ENCODE data around the gene GPR35. TPM values are rescaled to one million over a fixed set of nuclear protein-coding genes. Genes with fewer than 3 reads are reported as not detected.
A peak's percentile ranks its signal among the peaks of the same experiment; 100 is the strongest.

Gene GPR35
- total and polyA plus RNA-seq, 2 of the 13 experiments (the other 11 are each of a cell fraction or from before 2014, with no cell fraction given): 27.1 to 44.2 TPM

DNA sequence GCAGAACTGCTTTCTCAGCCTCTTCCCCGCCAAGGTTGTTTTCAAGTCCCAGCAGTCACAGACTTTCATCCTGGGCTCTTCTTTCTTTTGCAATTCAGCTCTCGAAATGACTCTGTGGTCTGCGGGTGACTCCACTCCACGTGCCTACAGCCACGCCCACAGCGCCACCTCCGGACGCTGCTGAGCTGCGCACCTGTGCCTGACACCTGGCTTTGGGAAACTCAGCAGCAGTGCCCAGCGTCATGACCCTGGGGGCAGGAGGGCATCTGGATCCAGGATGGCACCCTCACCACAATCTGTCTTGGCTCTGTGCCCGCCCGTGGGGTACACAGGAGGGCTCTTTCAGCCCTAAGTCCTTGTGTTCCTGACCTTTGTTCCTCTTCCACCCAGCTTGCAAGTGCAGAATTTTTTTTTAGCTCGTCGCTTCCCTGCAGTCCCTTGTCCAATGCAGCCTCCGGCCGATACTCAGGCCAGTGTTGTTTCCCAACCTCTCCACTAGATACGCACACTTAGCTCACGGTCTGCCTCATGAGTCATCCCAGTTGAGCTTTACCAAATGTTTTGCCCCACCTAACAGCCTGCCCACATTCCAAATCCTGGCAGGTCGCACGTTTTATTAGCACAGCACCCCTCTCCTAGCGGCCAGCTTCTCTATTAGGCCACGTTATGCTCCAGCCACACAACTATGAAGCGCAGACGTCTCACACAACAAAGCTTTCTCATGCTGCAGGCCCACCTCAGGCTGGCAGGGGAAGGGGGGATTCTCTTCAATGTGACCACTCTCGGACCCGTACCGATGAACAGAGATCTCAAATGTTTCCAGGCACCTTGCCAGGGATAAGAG is 45.3 kb upstream of the GPR35 start (continued):
- TF ChIP-seq HMGA1 (CRISPR knock-in tag; conservative IDR thresholded peaks at IDR 0.05): no peak
- no peak for TF ChIP-seq SRSF4 (IDR thresholded peaks at IDR 0.05; ENCODE audit: low read depth, low read length, poor library complexity, severe bottlenecking)
- TF ChIP-seq, protein P1, sequence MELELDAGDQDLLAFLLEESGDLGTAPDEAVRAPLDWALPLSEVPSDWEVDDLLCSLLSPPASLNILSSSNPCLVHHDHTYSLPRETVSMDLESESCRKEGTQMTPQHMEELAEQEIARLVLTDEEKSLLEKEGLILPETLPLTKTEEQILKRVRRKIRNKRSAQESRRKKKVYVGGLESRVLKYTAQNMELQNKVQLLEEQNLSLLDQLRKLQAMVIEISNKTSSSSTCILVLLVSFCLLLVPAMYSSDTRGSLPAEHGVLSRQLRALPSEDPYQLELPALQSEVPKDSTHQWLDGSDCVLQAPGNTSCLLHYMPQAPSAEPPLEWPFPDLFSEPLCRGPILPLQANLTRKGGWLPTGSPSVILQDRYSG (CRISPR knock-in tag; IDR thresholded peaks at IDR 0.05): no peak; the same call in 1 of the 2 replicates
- TF ChIP-seq HNRNPH1 (optimal IDR thresholded peaks at IDR 0.05; ENCODE audit: low read depth, low read length): no peak
- 0 out of 2 replicates have a peak, but pooled peaks have one; percentile 66 for TF ChIP-seq KLF6 (CRISPR knock-in tag; IDR thresholded peaks at IDR 0.05)
- TF ChIP-seq HDAC2 (CRISPR knock-in tag; IDR thresholded peaks at IDR 0.05): peak; percentile 81
- TF ChIP-seq MEF2D (CRISPR knock-in tag; IDR thresholded peaks at IDR 0.05): peak; percentile 78; the same call in 1 of the 2 replicates
- 0 out of 2 replicates have a peak, but pooled peaks have one; percentile 47 for TF ChIP-seq ZNF614 (CRISPR knock-in tag; IDR thresholded peaks at IDR 0.05; ENCODE audit: borderline replicate concordance)
- peak; percentile 41; the same call in 1 of the 2 replicates for TF ChIP-seq ZNF292 (CRISPR knock-in tag; IDR thresholded peaks at IDR 0.05; ENCODE audit: borderline replicate concordance, low read depth)
- TF ChIP-seq, protein P2, sequence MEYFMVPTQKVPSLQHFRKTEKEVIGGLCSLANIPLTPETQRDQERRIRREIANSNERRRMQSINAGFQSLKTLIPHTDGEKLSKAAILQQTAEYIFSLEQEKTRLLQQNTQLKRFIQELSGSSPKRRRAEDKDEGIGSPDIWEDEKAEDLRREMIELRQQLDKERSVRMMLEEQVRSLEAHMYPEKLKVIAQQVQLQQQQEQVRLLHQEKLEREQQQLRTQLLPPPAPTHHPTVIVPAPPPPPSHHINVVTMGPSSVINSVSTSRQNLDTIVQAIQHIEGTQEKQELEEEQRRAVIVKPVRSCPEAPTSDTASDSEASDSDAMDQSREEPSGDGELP (IDR thresholded peaks at IDR 0.05; ENCODE audit: borderline replicate concordance, low read depth): peak; percentile 39; the same call in 1 of the 2 replicates
- no peak; the same call in 1 of the 2 replicates for TF ChIP-seq DR1 (CRISPR knock-in tag; IDR thresholded peaks at IDR 0.05)
- TF ChIP-seq, protein P3, sequence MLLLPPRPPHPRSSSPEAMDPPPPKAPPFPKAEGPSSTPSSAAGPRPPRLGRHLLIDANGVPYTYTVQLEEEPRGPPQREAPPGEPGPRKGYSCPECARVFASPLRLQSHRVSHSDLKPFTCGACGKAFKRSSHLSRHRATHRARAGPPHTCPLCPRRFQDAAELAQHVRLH (CRISPR knock-in tag; IDR thresholded peaks at IDR 0.05; ENCODE audit: borderline replicate concordance, low read depth): peak; percentile 58; the same call in 1 of the 2 replicates
- TF ChIP-seq, protein P4, sequence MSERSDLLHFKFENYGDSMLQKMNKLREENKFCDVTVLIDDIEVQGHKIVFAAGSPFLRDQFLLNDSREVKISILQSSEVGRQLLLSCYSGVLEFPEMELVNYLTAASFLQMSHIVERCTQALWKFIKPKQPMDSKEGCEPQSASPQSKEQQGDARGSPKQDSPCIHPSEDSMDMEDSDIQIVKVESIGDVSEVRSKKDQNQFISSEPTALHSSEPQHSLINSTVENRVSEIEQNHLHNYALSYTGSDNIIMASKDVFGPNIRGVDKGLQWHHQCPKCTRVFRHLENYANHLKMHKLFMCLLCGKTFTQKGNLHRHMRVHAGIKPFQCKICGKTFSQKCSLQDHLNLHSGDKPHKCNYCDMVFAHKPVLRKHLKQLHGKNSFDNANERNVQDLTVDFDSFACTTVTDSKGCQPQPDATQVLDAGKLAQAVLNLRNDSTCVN (CRISPR knock-in tag; IDR thresholded peaks at IDR 0.05; ENCODE audit: borderline replicate concordance): no peak; the same call in 1 of the 2 replicates
- no peak for TF ChIP-seq ZNF3 (CRISPR knock-in tag; IDR thresholded peaks at IDR 0.05)
- no peak for TF ChIP-seq NR2C2 (CRISPR knock-in tag; IDR thresholded peaks at IDR 0.05; ENCODE audit: borderline replicate concordance)
- peak; percentile 72 for TF ChIP-seq DMAP1 (CRISPR knock-in tag; IDR thresholded peaks at IDR 0.05)
- no peak for TF ChIP-seq TBP (CRISPR knock-in tag; IDR thresholded peaks at IDR 0.05)
- no peak for TF ChIP-seq HHEX (CRISPR knock-in tag; IDR thresholded peaks at IDR 0.05)
- TF ChIP-seq THYN1 (CRISPR knock-in tag; IDR thresholded peaks at IDR 0.05; ENCODE audit: borderline replicate concordance, low read depth): no peak
- no peak for TF ChIP-seq ZMAT3 (CRISPR knock-in tag; conservative IDR thresholded peaks at IDR 0.05)
- TF ChIP-seq, protein P5, sequence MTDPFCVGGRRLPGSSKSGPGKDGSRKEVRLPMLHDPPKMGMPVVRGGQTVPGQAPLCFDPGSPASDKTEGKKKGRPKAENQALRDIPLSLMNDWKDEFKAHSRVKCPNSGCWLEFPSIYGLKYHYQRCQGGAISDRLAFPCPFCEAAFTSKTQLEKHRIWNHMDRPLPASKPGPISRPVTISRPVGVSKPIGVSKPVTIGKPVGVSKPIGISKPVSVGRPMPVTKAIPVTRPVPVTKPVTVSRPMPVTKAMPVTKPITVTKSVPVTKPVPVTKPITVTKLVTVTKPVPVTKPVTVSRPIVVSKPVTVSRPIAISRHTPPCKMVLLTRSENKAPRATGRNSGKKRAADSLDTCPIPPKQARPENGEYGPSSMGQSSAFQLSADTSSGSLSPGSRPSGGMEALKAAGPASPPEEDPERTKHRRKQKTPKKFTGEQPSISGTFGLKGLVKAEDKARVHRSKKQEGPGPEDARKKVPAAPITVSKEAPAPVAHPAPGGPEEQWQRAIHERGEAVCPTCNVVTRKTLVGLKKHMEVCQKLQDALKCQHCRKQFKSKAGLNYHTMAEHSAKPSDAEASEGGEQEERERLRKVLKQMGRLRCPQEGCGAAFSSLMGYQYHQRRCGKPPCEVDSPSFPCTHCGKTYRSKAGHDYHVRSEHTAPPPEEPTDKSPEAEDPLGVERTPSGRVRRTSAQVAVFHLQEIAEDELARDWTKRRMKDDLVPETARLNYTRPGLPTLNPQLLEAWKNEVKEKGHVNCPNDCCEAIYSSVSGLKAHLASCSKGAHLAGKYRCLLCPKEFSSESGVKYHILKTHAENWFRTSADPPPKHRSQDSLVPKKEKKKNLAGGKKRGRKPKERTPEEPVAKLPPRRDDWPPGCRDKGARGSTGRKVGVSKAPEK (CRISPR knock-in tag; IDR thresholded peaks at IDR 0.05; ENCODE audit: borderline replicate concordance): no peak
- TF ChIP-seq, protein P6, sequence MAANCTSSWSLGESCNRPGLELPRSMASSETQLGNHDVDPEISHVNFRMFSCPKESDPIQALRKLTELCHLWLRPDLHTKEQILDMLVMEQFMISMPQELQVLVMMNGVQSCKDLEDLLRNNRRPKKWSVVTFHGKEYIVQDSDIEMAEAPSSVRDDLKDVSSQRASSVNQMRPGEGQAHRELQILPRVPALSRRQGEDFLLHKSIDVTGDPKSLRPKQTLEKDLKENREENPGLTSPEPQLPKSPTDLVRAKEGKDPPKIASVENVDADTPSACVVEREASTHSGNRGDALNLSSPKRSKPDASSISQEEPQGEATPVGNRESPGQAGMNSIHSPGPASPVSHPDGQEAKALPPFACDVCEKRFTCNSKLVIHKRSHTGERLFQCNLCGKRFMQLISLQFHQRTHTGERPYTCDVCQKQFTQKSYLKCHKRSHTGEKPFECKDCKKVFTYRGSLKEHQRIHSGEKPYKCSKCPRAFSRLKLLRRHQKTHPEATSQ (CRISPR knock-in tag; IDR thresholded peaks at IDR 0.05; ENCODE audit: borderline replicate concordance): no peak
